Upper lobe of left lung (tissue), 6 donors: ENCODE results near the gene COG3. TPM values are rescaled to one million over a fixed set of nuclear protein-coding genes. Genes with fewer than 3 reads are reported as not detected.

Experiments
- ATAC-seq, 2 donors: fragments of 200-7000 bp; cut with Tn5 transposase; one replicate each; pipeline ENCODE4 v1.9.1; 2022; ENCODE audit warnings: mild to moderate bottlenecking in 2 of 2, moderate library complexity in 2 of 2; ENCODE audit not compliant: low FRiP score in 2 of 2
- DNase-seq, 2 donors: peaks; one replicate each; pipeline ENCODE4 v3.0.0-alpha.2; 2019 to 2020
- H3K27ac ChIP-seq, 4 donors: fragments of 200-600 bp; sonication (generic); one replicate each; pipeline ENCODE4 v1.5.1; 2016 to 2019
- H3K27me3 ChIP-seq, 4 donors: fragments of 200-600 bp; sonication (generic); one replicate each; pipeline ENCODE4 v1.5.1; 2017 to 2019
- H3K36me3 ChIP-seq, 4 donors: fragments of 200-600 bp; sonication (generic); one replicate each; pipeline ENCODE4 v1.5.1; 2016 to 2019
- H3K4me1 ChIP-seq, 4 donors: fragments of 200-600 bp; sonication (generic); one replicate each; pipeline ENCODE4 v1.5.1; 2018 to 2019
- H3K4me3 ChIP-seq, 4 donors: fragments of 200-600 bp; sonication (generic); one replicate each; pipeline ENCODE4 v1.5.1; 2017 to 2019; ENCODE audit warnings: mild to moderate bottlenecking in 2 of 4, moderate library complexity in 1 of 4
- H3K9me3 ChIP-seq, 4 donors: fragments of 200-600 bp; sonication (generic); one replicate each; pipeline ENCODE4 v1.5.1; 2018 to 2019
- CTCF ChIP-seq, 6 experiments: fragments of 450-650 bp in 4 of 6; fragments of 200-600 bp in 2 of 6; sonication (generic) in 2 of 6; IDR thresholded peaks; one replicate each; pipeline ENCODE4 v1.5.1; 2016 to 2019; ENCODE audit warnings: antibody characterized with exemption in 6 of 6
- EP300 ChIP-seq, 4 donors: sonication (generic); formaldehyde crosslinking; IDR thresholded peaks; one replicate each; pipeline ENCODE4 v1.5.1; 2017; ENCODE audit warnings: antibody characterized with exemption in 4 of 4, control low read depth in 2 of 4
- POLR2A ChIP-seq, 4 donors: fragments of 450-650 bp; IDR thresholded peaks; one replicate each; pipeline ENCODE4 v1.5.1; 2016 to 2017; ENCODE audit warnings: antibody characterized with exemption in 4 of 4, mild to moderate bottlenecking in 2 of 4
- POLR2AphosphoS5 ChIP-seq, 2 donors: sonication (generic); formaldehyde crosslinking; IDR thresholded peaks; one replicate each; pipeline ENCODE4 v1.5.1; 2017; ENCODE audit warnings: antibody characterized with exemption in 2 of 2
- WGBS, 2 donors: methylation state at CpG; one replicate each; pipeline ENCODE4 v1.1.5; 2017 to 2018; 5-methylcytosine and 5-hydroxymethylcytosine counted together
- total RNA-seq, 6 donors: library from RNA; depleted of rRNA in 4 of 6; stranded (reverse); fragments of >200 nt in 4 of 6; gene quantifications; one replicate each; pipeline versions ENCODE4 v1.1.0 to v1.2.1, GENCODE V29; 2016 to 2021
- donor health status: DM: no; HTN: no; CAD: no; lungs with moderate emphysema.
- donor health status: DM: no; HTN: yes; CAD: no; lungs with severe emphysema.

COG3 gene
- total RNA-seq, 6 donors from 2014 or later = 20.5 to 48.2 (median 38.8) TPM

GRCh38 chr13:45508776-45509175 is 44.0 kb downstream of the COG3 start:
- H3K27ac ChIP-seq = no peak overlapping the region
- no peak overlapping the region for H3K4me3 ChIP-seq
- H3K27me3 ChIP-seq = no peaks in the 10 kb centered on the region
- peaks cover 22 to 84% (median 48%) of the 10 kb centered on the region in 4 donors for H3K36me3 ChIP-seq
- no peak for TF ChIP-seq EP300 (IDR thresholded peaks at IDR 0.05)
- TF ChIP-seq CTCF (IDR thresholded peaks at IDR 0.05) = no peak
- DNase-seq (no peak), ATAC-seq (no peak)
- H3K9me3 ChIP-seq = no peaks in the 10 kb centered on the region
- peaks cover 0 to 7% (median 2%) of the 10 kb centered on the region in 4 donors for H3K4me1 ChIP-seq
- 83 to 87% methylated on average over 7 of the region's 7 CpGs for WGBS, 2 donors

DNA sequence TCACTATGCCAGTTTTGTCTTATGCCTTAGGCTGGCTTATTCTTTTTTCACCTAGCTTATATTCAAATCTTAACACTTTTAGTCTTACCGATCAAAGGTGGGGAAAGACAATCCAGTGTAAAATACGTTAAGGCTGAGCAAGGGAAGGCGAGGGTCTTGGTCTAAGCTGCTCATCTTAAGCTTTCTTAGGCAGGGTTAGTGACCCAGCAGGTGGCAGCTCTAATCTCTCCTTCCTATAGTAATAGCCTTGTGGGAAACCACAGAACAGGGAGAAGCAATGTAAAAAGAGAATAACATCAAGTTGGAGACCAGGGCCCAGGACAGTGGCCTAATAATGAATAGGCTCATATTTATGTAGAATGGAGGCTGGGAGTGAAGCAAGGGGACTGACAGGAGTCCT is 45.9 kb downstream of the COG3 start:
- no peak overlapping the region for H3K4me3 ChIP-seq
- H3K9me3 ChIP-seq = no peaks in the 10 kb centered on the region
- DNase-seq (no peak), ATAC-seq (no peak)
- no peaks in the 10 kb centered on the region for H3K27me3 ChIP-seq
- H3K36me3 ChIP-seq = peaks cover 14 to 81% (median 42%) of the 10 kb centered on the region in 4 donors
- no peak for TF ChIP-seq POLR2AphosphoS5 (IDR thresholded peaks at IDR 0.05)
- peaks cover 0 to 7% (median 2%) of the 10 kb centered on the region in 4 donors for H3K4me1 ChIP-seq
- 95 to 96% methylated on average over 3 of the region's 3 CpGs for WGBS, 2 donors
- H3K27ac ChIP-seq = no peak overlapping the region

DNA sequence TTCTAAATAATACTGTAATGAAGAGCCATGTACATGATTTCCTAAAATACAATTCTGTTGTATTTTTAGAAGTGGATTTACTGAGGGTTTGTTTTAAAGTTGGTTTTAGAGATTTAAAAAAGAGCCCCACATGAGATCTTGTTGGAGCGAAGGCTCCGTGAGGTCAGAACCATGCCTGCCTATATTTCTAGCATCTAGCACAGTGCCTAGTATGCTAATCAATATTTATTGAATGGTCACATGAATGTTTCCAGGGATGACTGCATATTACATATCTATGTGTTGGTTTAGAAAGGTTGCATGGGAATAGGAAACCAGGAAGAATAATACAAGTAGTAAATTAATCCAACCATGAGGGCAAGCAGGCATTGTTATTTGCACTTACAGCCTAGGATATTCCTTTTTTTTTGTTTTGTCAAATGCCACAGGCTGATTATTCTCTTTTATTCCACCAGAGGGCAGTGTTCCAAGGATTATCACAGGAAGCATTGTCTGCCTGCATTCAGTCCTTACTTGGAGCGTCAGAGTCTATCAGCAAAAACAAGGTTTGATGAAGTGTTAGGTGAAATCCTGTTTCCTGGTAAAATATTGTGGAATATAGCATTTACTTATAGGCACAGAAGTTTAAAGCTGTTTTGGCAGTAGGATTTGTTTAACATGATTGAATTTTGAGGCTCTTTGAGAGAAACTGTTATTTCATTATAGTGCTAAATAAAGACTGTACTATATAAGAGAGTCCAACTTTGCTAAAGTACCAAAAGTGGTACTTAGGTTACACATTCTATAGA is 46.8 kb downstream of the COG3 start:
- Histone ChIP-seq H3K36me3 (peaks cover 7 to 82% (median 47%) of the 10 kb centered on the region in 4 donors), H3K4me3 (no peak overlapping the region), H3K9me3 (no peaks in the 10 kb centered on the region), H3K27ac (peak overlapping the region in 3 of 4 donors; percentile 3 to 60 (median 3)), H3K27me3 (no peaks in the 10 kb centered on the region), H3K4me1 (peaks cover 0 to 7% (median 5%) of the 10 kb centered on the region in 4 donors)
- DNase-seq (no peak), ATAC-seq (peak; percentile 78 to 87)
- TF ChIP-seq POLR2A (IDR thresholded peaks at IDR 0.05) = no peak
- no peak for TF ChIP-seq EP300 (IDR thresholded peaks at IDR 0.05)
- TF ChIP-seq CTCF (IDR thresholded peaks at IDR 0.05) = peak; percentile 87 to 93 (median 88)
- TF ChIP-seq POLR2AphosphoS5 (IDR thresholded peaks at IDR 0.05) = no peak
- 63 to 64% methylated on average over 3 of the region's 3 CpGs for WGBS, 2 donors

DNA sequence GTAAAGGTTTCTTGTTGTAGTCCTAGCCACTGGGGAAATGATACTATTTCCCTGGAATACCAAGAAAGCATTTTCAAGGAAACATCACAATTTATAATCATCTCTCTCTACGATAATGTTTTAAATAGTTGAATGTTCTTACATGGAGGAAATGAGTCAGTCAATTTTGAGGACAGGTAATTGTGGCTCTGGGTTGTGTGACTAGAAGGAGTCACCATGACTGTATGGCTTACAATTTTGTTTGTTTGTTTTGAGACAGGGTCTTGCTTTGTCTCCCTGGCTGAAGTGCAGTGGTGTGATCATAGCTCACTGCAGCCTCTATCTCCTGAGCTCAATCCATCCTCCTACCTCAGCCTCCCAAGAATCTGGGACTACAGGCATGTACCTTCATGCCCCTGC is 47.4 kb downstream of the COG3 start:
- WGBS, 2 donors = 72 to 78% methylated on average over 1 of the region's 1 CpG
- H3K4me1 ChIP-seq = peaks cover 0 to 7% (median 5%) of the 10 kb centered on the region in 4 donors
- no peak overlapping the region for H3K4me3 ChIP-seq
- peaks cover 7 to 82% (median 46%) of the 10 kb centered on the region in 4 donors for H3K36me3 ChIP-seq
- DNase-seq (no peak), ATAC-seq (no peak)
- H3K27ac ChIP-seq = peak overlapping the region; percentile 3 to 60 (median 28)
- H3K9me3 ChIP-seq = no peaks in the 10 kb centered on the region
- no peak for TF ChIP-seq POLR2AphosphoS5 (IDR thresholded peaks at IDR 0.05)
- TF ChIP-seq CTCF (IDR thresholded peaks at IDR 0.05) = no peak
- TF ChIP-seq EP300 (IDR thresholded peaks at IDR 0.05) = no peak
- TF ChIP-seq POLR2A (IDR thresholded peaks at IDR 0.05) = no peak
- H3K27me3 ChIP-seq = no peaks in the 10 kb centered on the region

DNA sequence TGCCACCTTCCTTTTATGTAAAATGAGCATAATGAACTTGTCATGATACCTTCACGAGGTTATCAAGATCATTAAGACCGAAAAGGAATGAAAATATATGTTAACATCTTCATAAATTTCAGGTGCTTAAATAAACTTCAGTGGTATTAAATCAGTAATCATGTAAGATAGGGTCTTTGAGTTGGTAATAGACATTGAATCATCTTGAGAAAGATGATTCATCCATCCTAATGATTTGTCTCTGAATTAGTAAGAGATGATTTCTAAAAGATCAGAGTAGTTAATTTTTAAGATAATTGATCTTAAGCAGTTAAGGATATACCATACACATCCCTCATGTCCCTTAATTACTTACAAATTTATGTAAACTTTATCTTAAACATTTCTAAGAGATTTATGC is 52.0 kb downstream of the COG3 start:
- whole genome bisulfite sequencing, 2 donors = 56 to 66% methylated on average over 2 of the region's 2 CpGs
- ATAC-seq = no peak
- Histone ChIP-seq H3K27me3 (no peaks in the 10 kb centered on the region), H3K4me3 (no peak overlapping the region), H3K9me3 (no peaks in the 10 kb centered on the region), H3K27ac (peak overlapping the region in 2 of 4 donors; percentile 3 to 28), H3K4me1 (peaks cover 0 to 6% (median 2%) of the 10 kb centered on the region in 4 donors), H3K36me3 (peaks cover 13 to 82% (median 39%) of the 10 kb centered on the region in 4 donors)
- no peak for DNase-seq
- no peak for TF ChIP-seq POLR2A (IDR thresholded peaks at IDR 0.05)
- TF ChIP-seq POLR2AphosphoS5 (IDR thresholded peaks at IDR 0.05) = no peak
- no peak for TF ChIP-seq EP300 (IDR thresholded peaks at IDR 0.05)
- no peak for TF ChIP-seq CTCF (IDR thresholded peaks at IDR 0.05)
